ENCODE data around the gene CRADD.
A peak's percentile ranks its signal among the peaks of the same experiment; 100 is the strongest.
"Not testable (repeated sequence)": the region's sequence is repeated elsewhere in the genome, so short reads cannot be mapped to it uniquely, and the experiment has no call there.

The CRADD gene

GRCh38 chr12:93737457-93738198, 60.5 kb downstream of the CRADD start:
- DNase-seq (ENCODE audit: low read depth), result no peak

GRCh38 chr12:93738199-93739058, 61.3 kb downstream of the CRADD start:
- DNase-seq (ENCODE audit: low read depth), result no peak

GRCh38 chr12:93740751-93741150, 63.6 kb downstream of the CRADD start:
- DNase-seq (ENCODE audit: low read depth), result no peak

- peak; percentile 30 for DNase-seq (ENCODE audit: low read depth)
Observed at GRCh38 chr12:93741659-93742109, 64.5 kb downstream of the CRADD start.

- DNase-seq (ENCODE audit: low read depth), result peak; percentile 81
Observed at GRCh38 chr12:93742110-93742934, 65.1 kb downstream of the CRADD start.

- DNase-seq (ENCODE audit: low read depth), result no peak
Observed at GRCh38 chr12:93743229-93743998, 66.2 kb downstream of the CRADD start.

- no peak for DNase-seq (ENCODE audit: low read depth)
Observed at GRCh38 chr12:93743999-93744689, 67.0 kb downstream of the CRADD start.

GRCh38 chr12:93745286-93745685, 68.1 kb downstream of the CRADD start:
- no peak for DNase-seq (ENCODE audit: low read depth)

GRCh38 chr12:93746572-93747168, 69.5 kb downstream of the CRADD start:
- no peak for DNase-seq (ENCODE audit: low read depth)

GRCh38 chr12:93748672-93749383, 71.7 kb downstream of the CRADD start:
- no peak for DNase-seq (ENCODE audit: low read depth)

GRCh38 chr12:93749515-93749914, 72.3 kb downstream of the CRADD start:
- DNase-seq (ENCODE audit: low read depth), result no peak

- no peak for DNase-seq (ENCODE audit: low read depth)
Observed at GRCh38 chr12:93750056-93750455, 72.9 kb downstream of the CRADD start.

- DNase-seq (ENCODE audit: low read depth), result peak; percentile 97
Observed at GRCh38 chr12:93751864-93752610, 74.9 kb downstream of the CRADD start.

GRCh38 chr12:93753285-93753684, 76.1 kb downstream of the CRADD start:
- DNase-seq (ENCODE audit: low read depth), result no peak

GRCh38 chr12:93753838-93754429, 76.8 kb downstream of the CRADD start:
- no peak for DNase-seq (ENCODE audit: low read depth)

GRCh38 chr12:93754859-93755258, 77.7 kb downstream of the CRADD start:
- DNase-seq (ENCODE audit: low read depth), result not testable (repeated sequence)

GRCh38 chr12:93756288-93756687, 79.1 kb downstream of the CRADD start:
- no peak for DNase-seq (ENCODE audit: low read depth)

- no peak for DNase-seq (ENCODE audit: low read depth)
Observed at GRCh38 chr12:93757792-93758694, 80.9 kb downstream of the CRADD start.
